ENCODE measurements around the gene LPCAT2. TPM values are rescaled to one million over a fixed set of nuclear protein-coding genes. Genes with fewer than 3 reads are reported as not detected.

Gene LPCAT2
- total and polyA plus RNA-seq, 2 of the 13 experiments (the other 11 are each of a cell fraction or from before 2014, with no cell fraction given): 9.9 to 17.6 TPM

- TF ChIP-seq ZNF407 (CRISPR knock-in tag; IDR thresholded peaks at IDR 0.05; ENCODE audit: not compliant biosample characterization) (no peak), ZNF20 (CRISPR knock-in tag; IDR thresholded peaks at IDR 0.05) (no peak), SP140L (CRISPR knock-in tag; IDR thresholded peaks at IDR 0.05; ENCODE audit: borderline replicate concordance) (no peak), PHF20 (CRISPR knock-in tag; IDR thresholded peaks at IDR 0.05) (no peak; the same call in 1 of the 2 replicates), ZSCAN25 (CRISPR knock-in tag; IDR thresholded peaks at IDR 0.05) (no peak; the same call in 1 of the 2 replicates), ZNF672 (CRISPR knock-in tag; IDR thresholded peaks at IDR 0.05) (no peak), SALL1 (CRISPR knock-in tag; IDR thresholded peaks at IDR 0.05) (peak; percentile 100), ZFP90 (CRISPR knock-in tag; IDR thresholded peaks at IDR 0.05; ENCODE audit: borderline replicate concordance) (peak; percentile 90; the same call in 1 of the 2 replicates), MAFK (conservative IDR thresholded peaks at IDR 0.05 in 1 of 2, IDR thresholded peaks at IDR 0.05 in 1 of 2; ENCODE audit: low read length in 2 of 2) (peak; percentile 57 to 62), KDM6A (CRISPR knock-in tag; IDR thresholded peaks at IDR 0.05; ENCODE audit: low read depth) (peak; percentile 91), ZNF547 (CRISPR knock-in tag; IDR thresholded peaks at IDR 0.05) (peak; percentile 64; the same call in 1 of the 2 replicates), HIC2 (CRISPR knock-in tag; IDR thresholded peaks at IDR 0.05; ENCODE audit: low read depth) (peak; percentile 57; the same call in 1 of the 2 replicates), TOPORS (CRISPR knock-in tag; IDR thresholded peaks at IDR 0.05) (peak; percentile 71), ZNF3 (CRISPR knock-in tag; IDR thresholded peaks at IDR 0.05) (0 out of 2 replicates have a peak, but pooled peaks have one; percentile 39), ATF1 (CRISPR knock-in tag; IDR thresholded peaks at IDR 0.05) (no peak), GPBP1L1 (CRISPR knock-in tag; IDR thresholded peaks at IDR 0.05) (no peak), ZNF615 (CRISPR knock-in tag; IDR thresholded peaks at IDR 0.05; ENCODE audit: borderline replicate concordance) (peak; percentile 99), ZNF460 (CRISPR knock-in tag; IDR thresholded peaks at IDR 0.05; ENCODE audit: borderline replicate concordance) (no peak), DR1 (CRISPR knock-in tag; IDR thresholded peaks at IDR 0.05) (no peak)
Measured at GRCh38 chr16:55622930-55623561, 114.2 kb downstream of the LPCAT2 start (continued).

Measured in HepG2 (cell line).